ENCODE data around the gene RASGEF1B. TPM values are rescaled to one million over a fixed set of nuclear protein-coding genes. Genes with fewer than 3 reads are reported as not detected.

Gene RASGEF1B
- total RNA-seq, 2 donors from 2014 or later: 4.3 to 8.6 TPM

GRCh38 chr4:81516241-81516640, 44.5 kb upstream of the RASGEF1B start:
- Histone ChIP-seq H3K4me1 (no peaks in the 10 kb centered on the region), H3K4me3 (no peak overlapping the region), H3K27ac (no peak overlapping the region), H3K36me3 (replicated peaks in 1 of 2; ENCODE audit: insufficient read depth in 1 of 2, low read depth in 2 of 2) (no peaks in the 10 kb centered on the region), H3K9me3 (no peaks in the 10 kb centered on the region), H3K27me3 (no peaks in the 10 kb centered on the region)
- DNase-seq (no peak), ATAC-seq (no peak)
- no peak for TF ChIP-seq POLR2A (IDR thresholded peaks at IDR 0.05)
- TF ChIP-seq CTCF (IDR thresholded peaks at IDR 0.05): no peak
- intact Hi-C loops (cut with DNase I): no loop called here
- 80 to 84% methylated on average over 6 of the region's 6 CpGs for WGBS, 2 donors

- Histone ChIP-seq H3K36me3 (replicated peaks in 1 of 2; ENCODE audit: insufficient read depth in 1 of 2, low read depth in 2 of 2) (no peaks in the 10 kb centered on the region), H3K4me3 (no peak overlapping the region), H3K27ac (no peak overlapping the region), H3K9me3 (no peaks in the 10 kb centered on the region), H3K27me3 (no peaks in the 10 kb centered on the region), H3K4me1 (no peaks in the 10 kb centered on the region)
- DNase-seq (no peak), ATAC-seq (no peak)
- TF ChIP-seq CTCF (IDR thresholded peaks at IDR 0.05): no peak
- TF ChIP-seq POLR2A (IDR thresholded peaks at IDR 0.05): no peak
- intact Hi-C loops (cut with DNase I): no loop called here
- WGBS, 2 donors: 34 to 40% methylated on average over 4 of the region's 4 CpGs
Observed at GRCh38 chr4:81512757-81513501, 41.2 kb upstream of the RASGEF1B start.

GRCh38 chr4:81512001-81512756, 40.5 kb upstream of the RASGEF1B start:
- Histone ChIP-seq H3K27me3 (no peaks in the 10 kb centered on the region), H3K36me3 (replicated peaks in 1 of 2; ENCODE audit: insufficient read depth in 1 of 2, low read depth in 2 of 2) (no peaks in the 10 kb centered on the region), H3K4me3 (no peak overlapping the region), H3K27ac (no peak overlapping the region), H3K9me3 (no peaks in the 10 kb centered on the region), H3K4me1 (no peaks in the 10 kb centered on the region)
- DNase-seq: no peak
- intact Hi-C loops (cut with DNase I): no loop called here
- TF ChIP-seq CTCF (IDR thresholded peaks at IDR 0.05): no peak
- no peak for TF ChIP-seq POLR2A (IDR thresholded peaks at IDR 0.05)
- WGBS, 2 donors: 51 to 54% methylated on average over 4 of the region's 4 CpGs
- ATAC-seq: no peak

GRCh38 chr4:81510643-81511178, 39.0 kb upstream of the RASGEF1B start:
- ATAC-seq (no peak), DNase-seq (no peak)
- Histone ChIP-seq H3K4me1 (no peaks in the 10 kb centered on the region), H3K4me3 (no peak overlapping the region), H3K9me3 (no peaks in the 10 kb centered on the region), H3K27ac (no peak overlapping the region), H3K27me3 (no peaks in the 10 kb centered on the region), H3K36me3 (replicated peaks in 1 of 2; ENCODE audit: insufficient read depth in 1 of 2, low read depth in 2 of 2) (no peaks in the 10 kb centered on the region)
- no peak for TF ChIP-seq POLR2A (IDR thresholded peaks at IDR 0.05)
- no peak for TF ChIP-seq CTCF (IDR thresholded peaks at IDR 0.05)
- WGBS, 2 donors: 74 to 77% methylated on average over 3 of the region's 3 CpGs
- intact Hi-C loops (cut with DNase I): no loop called here

Data from body of pancreas (tissue), 4 donors.